Lower leg skin (tissue), 4 donors: ENCODE measurements around the gene TMEM9. TPM values are rescaled to one million over a fixed set of nuclear protein-coding genes. Genes with fewer than 3 reads are reported as not detected.
A peak's percentile ranks its signal among the peaks of the same experiment; 100 is the strongest.

Source experiments
- DNase-seq, 2 donors: peaks; one replicate each; pipeline ENCODE4 v3.0.0-alpha.2; 2019; ENCODE audit warnings: low spot score in 2 of 2
- H3K4me3 ChIP-seq: fragments of 200-600 bp; sonication (generic); 2 replicates; pipeline ENCODE4 v1.5.1; 2017; ENCODE audit warnings: mild to moderate bottlenecking, low read depth; ENCODE audit not compliant: poor library complexity, severe bottlenecking
- CTCF ChIP-seq, 3 donors: fragments of 450-650 bp; IDR thresholded peaks; one replicate each; pipeline ENCODE4 v1.5.1; 2016; ENCODE audit warnings: antibody characterized with exemption in 3 of 3, mild to moderate bottlenecking in 3 of 3, moderate library complexity in 2 of 3
- POLR2A ChIP-seq, 2 donors: fragments of 450-650 bp; IDR thresholded peaks; one replicate each; pipeline ENCODE4 v1.6.1; 2016 to 2017; ENCODE audit warnings: antibody characterized with exemption in 2 of 2, mild to moderate bottlenecking in 1 of 2, moderate library complexity in 1 of 2
- WGBS, 2 donors: methylation state at CpG; one replicate each; pipeline ENCODE4 v1.1.5; 2018; 5-methylcytosine and 5-hydroxymethylcytosine counted together
- intact Hi-C: fragments of 100-400 bp; cut with DNase I; formaldehyde crosslinking; loops from one replicate; pipeline ENCODE4 v1.15.0; 2023; ENCODE audit warnings: low total_unique reads
- total RNA-seq, 4 donors: library from RNA; depleted of rRNA; stranded (reverse); fragments of >200 nt; gene quantifications; one replicate each; pipeline ENCODE4 v1.1.0, GENCODE V29; 2016

Gene TMEM9
- total RNA-seq, 4 donors from 2014 or later, result 32.3 to 48.5 (median 45.9) TPM

- intact Hi-C loops, result no loop called here
- 41 to 47% methylated on average over 9 of the region's 9 CpGs for WGBS, 2 donors
- peak in 1 of 2 donors; percentile 76 for DNase-seq
- no peak overlapping the region for H3K4me3 ChIP-seq
- TF ChIP-seq POLR2A (IDR thresholded peaks at IDR 0.05), result no peak
- no peak for TF ChIP-seq CTCF (IDR thresholded peaks at IDR 0.05)
Observed at GRCh38 chr1:201184307-201185122, 30.2 kb upstream of the TMEM9 start.

DNA sequence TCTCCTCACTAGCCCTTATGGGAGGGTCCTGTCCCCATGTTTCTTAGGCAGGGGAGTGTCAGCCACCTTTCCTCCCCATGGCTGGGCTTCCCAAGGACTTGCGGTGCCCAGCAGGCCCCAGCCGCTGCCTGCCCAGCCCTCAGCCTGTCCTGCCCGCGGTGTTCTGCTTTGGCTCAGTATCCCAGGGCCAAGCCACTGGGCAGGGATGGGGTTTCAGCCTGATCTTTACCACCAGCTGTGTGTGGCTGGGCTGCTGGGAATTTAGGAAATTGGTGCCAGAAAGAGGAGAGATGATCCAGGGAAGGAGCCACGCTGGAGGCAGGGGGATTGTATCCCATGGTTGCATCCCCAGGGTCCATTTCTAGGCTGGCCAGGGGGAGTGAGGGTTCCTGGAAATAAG is 29.5 kb upstream of the TMEM9 start:
- intact Hi-C loops, result no loop called here
- H3K4me3 ChIP-seq, result no peak overlapping the region
- 78 to 79% methylated on average over 4 to 5 of the region's 5 CpGs for WGBS, 2 donors
- no peak for TF ChIP-seq POLR2A (IDR thresholded peaks at IDR 0.05)
- TF ChIP-seq CTCF (IDR thresholded peaks at IDR 0.05), result no peak
- DNase-seq, result peak in 1 of 2 donors; percentile 70

GRCh38 chr1:201183209-201183608 is 28.9 kb upstream of the TMEM9 start:
- 81 to 87% methylated on average over 3 of the region's 3 CpGs for WGBS, 2 donors
- intact Hi-C loops, result no loop called here

DNA sequence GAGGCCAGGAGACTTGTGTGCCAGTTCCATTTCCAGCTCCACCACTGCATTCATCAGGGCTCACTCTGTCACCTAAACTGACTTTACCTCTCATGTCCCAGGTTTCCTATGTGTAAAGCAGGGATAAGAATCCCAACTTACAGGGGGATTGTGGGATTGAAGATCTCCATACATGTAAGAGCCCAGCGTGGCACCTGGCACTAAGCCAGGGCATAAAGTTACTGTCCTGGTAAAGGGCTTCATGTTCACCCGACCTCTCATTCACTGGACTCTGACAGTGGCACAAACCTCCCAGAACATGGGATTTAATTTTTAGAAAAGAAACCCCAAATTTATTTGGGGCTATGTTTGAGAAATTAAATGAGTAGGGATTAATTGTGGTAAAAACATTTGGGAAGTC is 27.5 kb upstream of the TMEM9 start:
- WGBS, 2 donors, result 64 to 82% methylated on average over 2 of the region's 2 CpGs
- DNase-seq, result peak in 1 of 2 donors; percentile 43
- TF ChIP-seq POLR2A (IDR thresholded peaks at IDR 0.05) (no peak), CTCF (IDR thresholded peaks at IDR 0.05) (no peak)
- intact Hi-C loops, result no loop called here
- no peak overlapping the region for H3K4me3 ChIP-seq

More at GRCh38 chr1:201183209-201183608, 28.9 kb upstream of the TMEM9 start:
- no peak for DNase-seq
- TF ChIP-seq CTCF (IDR thresholded peaks at IDR 0.05) (no peak), POLR2A (IDR thresholded peaks at IDR 0.05) (no peak)
- H3K4me3 ChIP-seq, result no peak overlapping the region

GRCh38 chr1:201181323-201181722 is 27.0 kb upstream of the TMEM9 start:
- no peak overlapping the region for H3K4me3 ChIP-seq
- intact Hi-C loops, result no loop called here
- WGBS, 2 donors, result 86 to 88% methylated on average over 1 of the region's 1 CpG
- peak in 1 of 2 donors; percentile 4 for DNase-seq
- no peak for TF ChIP-seq POLR2A (IDR thresholded peaks at IDR 0.05)
- TF ChIP-seq CTCF (IDR thresholded peaks at IDR 0.05), result no peak
